Activated T-cell treated with anti-CD3 and anti-CD28 coated beads, Interleukin-2, amount 50 U/mL, for 72 hours (primary cell): ENCODE results near the gene SDF4. TPM values are rescaled to one million over a fixed set of nuclear protein-coding genes. Genes with fewer than 3 reads are reported as not detected.

Experiments used
- total RNA-seq, 2 donors: library from RNA; stranded (reverse); gene quantifications; one replicate each; pipeline ENCODE4 v1.2.3, GENCODE V29; 2022

Gene SDF4
- total RNA-seq, 2 donors from 2014 or later = 188 to 348 TPM

Other genes starting within 250 kb of the SDF4 start
- not detected for gene PERM1, start 249.9 kb downstream of the SDF4 start, total RNA-seq
- gene HES4, start 231.9 kb downstream of the SDF4 start, total RNA-seq = 1 to 10 TPM; 7.8 to 9.9 TPM
- 100 to 1,000 TPM in 1 of 2 donors, 10 to 100 TPM in 1; 81.0 to 197 TPM for gene ISG15, start 218.5 kb downstream of the SDF4 start, total RNA-seq
- gene AGRN, start 211.9 kb downstream of the SDF4 start, total RNA-seq = 100 to 1,000 TPM in 1 of 2 donors, 10 to 100 TPM in 1; 69.0 to 112 TPM
- gene RNF223, start 157.7 kb downstream of the SDF4 start, total RNA-seq = under 1 TPM in 1 of 2 donors, not detected in 1; 0.12 TPM
- 10 to 100 TPM; 18.0 to 18.6 TPM for gene C1orf159, start 115.9 kb downstream of the SDF4 start, total RNA-seq
- gene TTLL10, start 58.1 kb downstream of the SDF4 start, total RNA-seq = under 1 TPM in 1 of 2 donors, not detected in 1; 0.36 TPM
- gene TNFRSF18, start 25.4 kb downstream of the SDF4 start, total RNA-seq = 100 to 1,000 TPM; 245 to 324 TPM
- gene TNFRSF4, start 17.8 kb downstream of the SDF4 start, total RNA-seq = 100 to 1,000 TPM; 268 to 588 TPM
- 10 to 100 TPM; 13.1 to 13.6 TPM for gene B3GALT6, start 236 bp upstream of the SDF4 start, total RNA-seq
- 10 to 100 TPM in 1 of 2 donors, 1 to 10 TPM in 1; 8.1 to 14.2 TPM for gene C1QTNF12, start 14.7 kb upstream of the SDF4 start, total RNA-seq
- gene UBE2J2, start 41.9 kb upstream of the SDF4 start, total RNA-seq = 10 to 100 TPM; 63.5 to 77.8 TPM
- 10 to 100 TPM in 1 of 2 donors, 1 to 10 TPM in 1; 5.6 to 13.0 TPM for gene SCNN1D, start 48.4 kb upstream of the SDF4 start, total RNA-seq
- 10 to 100 TPM; 28.6 to 37.9 TPM for gene ACAP3, start 75.9 kb upstream of the SDF4 start, total RNA-seq
- 10 to 100 TPM; 11.0 to 11.9 TPM for gene PUSL1, start 76.6 kb upstream of the SDF4 start, total RNA-seq
- gene INTS11, start 92.7 kb upstream of the SDF4 start, total RNA-seq = 100 to 1,000 TPM; 108 to 131 TPM
- 10 to 100 TPM; 18.0 to 22.8 TPM for gene CPTP, start 92.8 kb upstream of the SDF4 start, total RNA-seq
- under 1 TPM; 0.91 to 0.95 TPM for gene TAS1R3, start 99.3 kb upstream of the SDF4 start, total RNA-seq
- gene DVL1, start 117.4 kb upstream of the SDF4 start, total RNA-seq = 10 to 100 TPM; 46.6 to 52.2 TPM
- gene MXRA8, start 126.6 kb upstream of the SDF4 start, total RNA-seq = 1 to 10 TPM; 1.6 to 3.0 TPM
- gene AURKAIP1, start 143.2 kb upstream of the SDF4 start, total RNA-seq = 10 to 100 TPM; 92.4 to 97.7 TPM
- 100 to 1,000 TPM; 166 to 180 TPM for gene CCNL2, start 167.3 kb upstream of the SDF4 start, total RNA-seq
- 10 to 100 TPM; 74.9 to 77.5 TPM for gene MRPL20, start 175.3 kb upstream of the SDF4 start, total RNA-seq
- under 1 TPM in 1 of 2 donors, not detected in 1; 0.17 TPM for gene ANKRD65, start 189.3 kb upstream of the SDF4 start, total RNA-seq
- 1 to 10 TPM in 1 of 2 donors, under 1 TPM in 1; 0.94 to 1.4 TPM for gene VWA1, start 203.7 kb upstream of the SDF4 start, total RNA-seq
- gene ATAD3C, start 217.7 kb upstream of the SDF4 start, total RNA-seq = 1 to 10 TPM; 2.8 to 3.7 TPM
- 10 to 100 TPM; 20.6 to 25.3 TPM for gene ATAD3B, start 239.8 kb upstream of the SDF4 start, total RNA-seq